Liver (tissue), 9 donors: ENCODE measurements around the gene FZD10. TPM values are rescaled to one million over a fixed set of nuclear protein-coding genes. Genes with fewer than 3 reads are reported as not detected.

ENCODE experiments used
- DNase-seq: peaks from one replicate; pipeline ENCODE4 v3.0.0-alpha.2; 2017; ENCODE audit warnings: low spot score
- H3K27ac ChIP-seq, 2 donors: one replicate each; pipeline ENCODE4 v1.7.0; 2013; ENCODE audit warnings: inconsistent platforms in 2 of 2, low read length in 2 of 2, control low read depth in 1 of 2, low read depth in 1 of 2, mild to moderate bottlenecking in 1 of 2
- H3K27me3 ChIP-seq, 4 donors: one replicate each; pipeline versions ENCODE4 v1.6.1 to v1.7.0; 2013; ENCODE audit warnings: low read length in 3 of 4, inconsistent platforms in 1 of 4, mild to moderate bottlenecking in 1 of 4, moderate library complexity in 1 of 4; ENCODE audit not compliant: control insufficient read depth in 4 of 4, insufficient read depth in 4 of 4
- H3K36me3 ChIP-seq, 4 donors: one replicate each; pipeline versions ENCODE4 v1.6.1 to v1.7.0; 2013; ENCODE audit warnings: low read length in 3 of 4, mild to moderate bottlenecking in 3 of 4, low read depth in 1 of 4, moderate library complexity in 1 of 4; ENCODE audit not compliant: control insufficient read depth in 4 of 4, insufficient read depth in 3 of 4
- H3K4me1 ChIP-seq, 4 donors: one replicate each; pipeline versions ENCODE4 v1.6.1 to v1.7.0; 2013; ENCODE audit warnings: low read length in 3 of 4, mild to moderate bottlenecking in 3 of 4, moderate library complexity in 1 of 4; ENCODE audit not compliant: control insufficient read depth in 4 of 4, insufficient read depth in 4 of 4
- H3K4me3 ChIP-seq, 3 donors: one replicate each; pipeline versions ENCODE4 v1.6.1 to v1.7.0; 2013; ENCODE audit warnings: low read length in 3 of 3, control low read depth in 1 of 3, low read depth in 1 of 3, mild to moderate bottlenecking in 1 of 3
- H3K9ac ChIP-seq, 2 donors: one replicate each; pipeline ENCODE4 v1.7.0; 2013; ENCODE audit warnings: low read length in 2 of 2, mild to moderate bottlenecking in 2 of 2, moderate library complexity in 2 of 2, control low read depth in 1 of 2, low read depth in 1 of 2
- H3K9me3 ChIP-seq, 4 donors: one replicate each; pipeline versions ENCODE4 v1.6.1 to v1.7.0; 2013; ENCODE audit warnings: low read length in 3 of 4; ENCODE audit not compliant: control insufficient read depth in 4 of 4
- EGR1 ChIP-seq, 2 donors: IDR thresholded peaks; 2 replicates each; pipeline ENCODE4 v1.6.1; 2016 to 2018; ENCODE audit warnings: antibody characterized with exemption in 2 of 2, low read depth in 2 of 2
- GABPA ChIP-seq, 2 donors: IDR thresholded peaks in 1 of 2; conservative IDR thresholded peaks in 1 of 2; 2 replicates each; pipeline ENCODE4 v1.6.1; 2016; ENCODE audit warnings: antibody characterized with exemption in 2 of 2, mild to moderate bottlenecking in 1 of 2, moderate library complexity in 1 of 2
- HNF4G ChIP-seq: IDR thresholded peaks from 2 replicates; pipeline ENCODE4 v1.6.1; 2016; ENCODE audit warnings: antibody characterized with exemption
- JUND ChIP-seq, 2 donors: IDR thresholded peaks; 2 replicates each; pipeline ENCODE4 v1.6.1; 2016; ENCODE audit warnings: antibody characterized with exemption in 2 of 2
- RAD21 ChIP-seq, 2 donors: IDR thresholded peaks; 2 replicates each; pipeline ENCODE4 v1.6.1; 2016; ENCODE audit warnings: antibody characterized with exemption in 2 of 2, mild to moderate bottlenecking in 2 of 2
- RXRA ChIP-seq, 2 donors: IDR thresholded peaks; 2 replicates each; pipeline ENCODE4 v1.6.1; 2017 to 2018; ENCODE audit warnings: antibody characterized with exemption in 2 of 2, mild to moderate bottlenecking in 1 of 2
- SP1 ChIP-seq: IDR thresholded peaks from 2 replicates; pipeline ENCODE4 v1.6.1; 2018; ENCODE audit warnings: antibody characterized with exemption, mild to moderate bottlenecking
- TAF1 ChIP-seq: conservative IDR thresholded peaks from 2 replicates; pipeline ENCODE4 v1.6.1; 2016; ENCODE audit warnings: antibody characterized with exemption, mild to moderate bottlenecking
- YY1 ChIP-seq: IDR thresholded peaks from 2 replicates; pipeline ENCODE4 v1.6.1; 2016; ENCODE audit warnings: antibody characterized with exemption, mild to moderate bottlenecking
- WGBS: extraction: QIAGEN DNeasy Blood & Tissue Kit; methylation state at CpG from one replicate; pipeline ENCODE4 v1.1.7; 2013; 5-methylcytosine and 5-hydroxymethylcytosine counted together
- polyA plus RNA-seq, 2 donors: library from polyadenylated mRNA; stranded (reverse) in 1 of 2; unstranded in 1 of 2; fragments of 200-250 nt in 1 of 2; fragments of >200 nt in 1 of 2; fragmentation: Nextera tagmentation in 1 of 2; extraction: Ambion mirVana in 1 of 2; gene quantifications; one replicate each; pipeline versions ENCODE4 v1.2.1 to v1.2.3, GENCODE V29; 2013 to 2015
- total RNA-seq, 2 donors: library from RNA; depleted of rRNA; stranded (reverse); fragments of >200 nt; gene quantifications; one replicate each; pipeline ENCODE4 v1.2.3, GENCODE V29; 2014
- TF ChIP-seq, protein P1 (sequence below): IDR thresholded peaks from 2 replicates; pipeline ENCODE4 v1.6.1; 2016; ENCODE audit warnings: antibody characterized with exemption
- TF ChIP-seq, protein P2 (sequence below): IDR thresholded peaks from 2 replicates; pipeline ENCODE4 v1.6.1; 2016; ENCODE audit warnings: antibody characterized with exemption, mild to moderate bottlenecking
- TF ChIP-seq, protein P3 (sequence below): IDR thresholded peaks from 2 replicates; pipeline ENCODE4 v1.6.1; 2016; ENCODE audit warnings: antibody characterized with exemption
- TF ChIP-seq, protein P4 (sequence below): IDR thresholded peaks from 2 replicates; pipeline ENCODE4 v1.6.1; 2016; ENCODE audit warnings: antibody characterized with exemption
- donor health status: healthy.
- donor health status: healthy.
- donor health status: healthy.
- donor health status: healthy.
- donor health status: healthy.

The FZD10 gene
- total and polyA plus RNA-seq, 4 donors = 0.02 TPM; not detected in 3

DNA sequence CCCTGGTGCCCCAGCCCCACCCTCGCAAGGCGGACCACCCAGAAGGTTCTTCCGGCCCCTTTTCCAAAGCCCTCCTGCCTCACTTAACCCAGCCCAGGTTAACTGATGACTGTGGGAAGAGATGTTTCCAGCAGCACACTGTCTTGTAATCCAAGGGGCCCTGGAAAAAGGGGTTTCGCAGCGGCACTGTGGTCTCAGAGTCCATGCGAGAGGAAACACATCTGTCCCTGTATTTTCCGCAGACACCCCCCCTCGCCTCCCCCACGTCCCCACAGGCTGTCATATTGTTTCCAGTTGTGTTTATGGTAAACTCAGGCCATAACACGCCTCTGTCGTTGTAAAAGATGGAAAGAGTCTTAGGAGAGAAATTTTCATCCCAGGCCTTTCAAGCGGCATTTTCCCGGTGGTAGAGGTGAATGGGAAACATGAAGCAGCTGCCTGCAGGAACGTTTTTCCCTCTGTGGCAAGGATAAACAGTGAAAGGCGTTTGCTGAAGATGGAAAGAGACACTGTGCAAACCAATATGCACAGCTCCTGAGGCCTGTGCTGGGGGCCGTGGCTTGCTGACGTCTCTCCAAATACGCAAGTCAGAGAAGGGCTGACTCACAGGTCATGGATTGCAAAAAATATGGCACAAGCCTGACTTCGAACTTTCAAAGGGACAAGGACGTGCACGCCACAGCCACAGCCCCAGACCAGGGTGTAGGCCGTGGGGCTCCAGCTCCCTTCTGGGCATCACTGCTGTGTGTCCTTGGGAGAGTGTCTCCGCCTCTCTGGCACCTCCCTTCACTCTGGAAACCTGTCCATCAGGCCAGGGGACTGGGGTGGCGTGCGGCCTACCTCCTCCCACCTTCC, 22.5 kb upstream of the FZD10 start:
- no peak for DNase-seq
- no peak overlapping the region for H3K27ac ChIP-seq

DNA sequence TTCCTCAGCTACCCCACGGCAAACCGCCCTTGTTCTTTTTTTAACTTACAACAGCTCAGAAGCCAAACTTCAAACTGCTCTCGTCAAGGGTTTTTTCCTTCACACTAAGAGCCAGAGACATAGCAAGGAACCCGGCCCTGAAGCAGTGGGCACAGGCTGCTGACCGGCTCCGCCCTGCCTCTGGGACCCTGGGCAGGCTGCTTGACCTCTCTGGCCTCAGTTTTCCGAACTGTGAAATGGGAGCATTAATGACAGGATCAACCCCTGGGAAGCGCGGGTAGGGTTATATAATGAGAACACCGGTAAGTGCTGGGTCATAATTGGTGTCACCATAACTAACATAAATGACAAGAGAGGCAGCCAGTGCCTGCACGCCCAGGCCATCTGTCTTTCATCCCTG, 21.2 kb upstream of the FZD10 start:
- no peak for DNase-seq
- H3K36me3 ChIP-seq = no peaks in the 10 kb centered on the region
- H3K4me3 ChIP-seq = no peak overlapping the region
- H3K27ac ChIP-seq = no peak overlapping the region
- H3K27me3 ChIP-seq = no peaks in the 10 kb centered on the region
- no peaks in the 10 kb centered on the region for H3K9me3 ChIP-seq
- no peak overlapping the region for H3K9ac ChIP-seq
- WGBS = 77% methylated on average over 11 of the region's 11 CpGs
- no peaks in the 10 kb centered on the region for H3K4me1 ChIP-seq
- TF ChIP-seq RAD21 (IDR thresholded peaks at IDR 0.05) (no peak), TAF1 (no peak), HNF4G (no peak), EGR1 (IDR thresholded peaks at IDR 0.05; ENCODE audit: low read depth in 2 of 2) (no peak), YY1 (no peak), JUND (IDR thresholded peaks at IDR 0.05) (no peak)
- TF ChIP-seq, protein P1, sequence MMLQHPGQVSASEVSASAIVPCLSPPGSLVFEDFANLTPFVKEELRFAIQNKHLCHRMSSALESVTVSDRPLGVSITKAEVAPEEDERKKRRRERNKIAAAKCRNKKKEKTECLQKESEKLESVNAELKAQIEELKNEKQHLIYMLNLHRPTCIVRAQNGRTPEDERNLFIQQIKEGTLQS = no peak
- TF ChIP-seq, protein P2, sequence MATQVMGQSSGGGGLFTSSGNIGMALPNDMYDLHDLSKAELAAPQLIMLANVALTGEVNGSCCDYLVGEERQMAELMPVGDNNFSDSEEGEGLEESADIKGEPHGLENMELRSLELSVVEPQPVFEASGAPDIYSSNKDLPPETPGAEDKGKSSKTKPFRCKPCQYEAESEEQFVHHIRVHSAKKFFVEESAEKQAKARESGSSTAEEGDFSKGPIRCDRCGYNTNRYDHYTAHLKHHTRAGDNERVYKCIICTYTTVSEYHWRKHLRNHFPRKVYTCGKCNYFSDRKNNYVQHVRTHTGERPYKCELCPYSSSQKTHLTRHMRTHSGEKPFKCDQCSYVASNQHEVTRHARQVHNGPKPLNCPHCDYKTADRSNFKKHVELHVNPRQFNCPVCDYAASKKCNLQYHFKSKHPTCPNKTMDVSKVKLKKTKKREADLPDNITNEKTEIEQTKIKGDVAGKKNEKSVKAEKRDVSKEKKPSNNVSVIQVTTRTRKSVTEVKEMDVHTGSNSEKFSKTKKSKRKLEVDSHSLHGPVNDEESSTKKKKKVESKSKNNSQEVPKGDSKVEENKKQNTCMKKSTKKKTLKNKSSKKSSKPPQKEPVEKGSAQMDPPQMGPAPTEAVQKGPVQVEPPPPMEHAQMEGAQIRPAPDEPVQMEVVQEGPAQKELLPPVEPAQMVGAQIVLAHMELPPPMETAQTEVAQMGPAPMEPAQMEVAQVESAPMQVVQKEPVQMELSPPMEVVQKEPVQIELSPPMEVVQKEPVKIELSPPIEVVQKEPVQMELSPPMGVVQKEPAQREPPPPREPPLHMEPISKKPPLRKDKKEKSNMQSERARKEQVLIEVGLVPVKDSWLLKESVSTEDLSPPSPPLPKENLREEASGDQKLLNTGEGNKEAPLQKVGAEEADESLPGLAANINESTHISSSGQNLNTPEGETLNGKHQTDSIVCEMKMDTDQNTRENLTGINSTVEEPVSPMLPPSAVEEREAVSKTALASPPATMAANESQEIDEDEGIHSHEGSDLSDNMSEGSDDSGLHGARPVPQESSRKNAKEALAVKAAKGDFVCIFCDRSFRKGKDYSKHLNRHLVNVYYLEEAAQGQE = no peak
- TF ChIP-seq, protein P3, sequence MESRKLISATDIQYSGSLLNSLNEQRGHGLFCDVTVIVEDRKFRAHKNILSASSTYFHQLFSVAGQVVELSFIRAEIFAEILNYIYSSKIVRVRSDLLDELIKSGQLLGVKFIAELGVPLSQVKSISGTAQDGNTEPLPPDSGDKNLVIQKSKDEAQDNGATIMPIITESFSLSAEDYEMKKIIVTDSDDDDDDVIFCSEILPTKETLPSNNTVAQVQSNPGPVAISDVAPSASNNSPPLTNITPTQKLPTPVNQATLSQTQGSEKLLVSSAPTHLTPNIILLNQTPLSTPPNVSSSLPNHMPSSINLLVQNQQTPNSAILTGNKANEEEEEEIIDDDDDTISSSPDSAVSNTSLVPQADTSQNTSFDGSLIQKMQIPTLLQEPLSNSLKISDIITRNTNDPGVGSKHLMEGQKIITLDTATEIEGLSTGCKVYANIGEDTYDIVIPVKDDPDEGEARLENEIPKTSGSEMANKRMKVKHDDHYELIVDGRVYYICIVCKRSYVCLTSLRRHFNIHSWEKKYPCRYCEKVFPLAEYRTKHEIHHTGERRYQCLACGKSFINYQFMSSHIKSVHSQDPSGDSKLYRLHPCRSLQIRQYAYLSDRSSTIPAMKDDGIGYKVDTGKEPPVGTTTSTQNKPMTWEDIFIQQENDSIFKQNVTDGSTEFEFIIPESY = no peak
- TF ChIP-seq, protein P4, sequence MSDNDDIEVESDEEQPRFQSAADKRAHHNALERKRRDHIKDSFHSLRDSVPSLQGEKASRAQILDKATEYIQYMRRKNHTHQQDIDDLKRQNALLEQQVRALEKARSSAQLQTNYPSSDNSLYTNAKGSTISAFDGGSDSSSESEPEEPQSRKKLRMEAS = no peak

More for the DNA sequence above, 22.5 kb upstream of the FZD10 start:
- WGBS = 69% methylated on average over 25 of the region's 25 CpGs
- Histone ChIP-seq H3K4me3 (no peak overlapping the region), H3K9ac (no peak overlapping the region), H3K9me3 (no peaks in the 10 kb centered on the region), H3K4me1 (no peaks in the 10 kb centered on the region), H3K36me3 (no peaks in the 10 kb centered on the region), H3K27me3 (no peaks in the 10 kb centered on the region)
- TF ChIP-seq, protein P3 = no peak
- TF ChIP-seq, protein P4 = no peak
- no peak for TF ChIP-seq RXRA (IDR thresholded peaks at IDR 0.05)
- TF ChIP-seq, protein P2 = no peak
- no peak for TF ChIP-seq EGR1 (IDR thresholded peaks at IDR 0.05; ENCODE audit: low read depth in 2 of 2)
- no peak for TF ChIP-seq RAD21 (IDR thresholded peaks at IDR 0.05)
- no peak for TF ChIP-seq YY1
- TF ChIP-seq TAF1 = no peak
- no peak for TF ChIP-seq JUND (IDR thresholded peaks at IDR 0.05)
- TF ChIP-seq, protein P1 = no peak
- TF ChIP-seq GABPA (IDR thresholded peaks at IDR 0.05 in 1 of 2, conservative IDR thresholded peaks at IDR 0.05 in 1 of 2) = no peak
- TF ChIP-seq HNF4G = no peak
- no peak for TF ChIP-seq SP1
